ENCODE data around the gene FRMPD1.
"Not testable (repeated sequence)": the region's sequence is repeated elsewhere in the genome, so short reads cannot be mapped to it uniquely, and the experiment has no call there.

FRMPD1 gene

GRCh38 chr9:37729499-37729898, 78.7 kb downstream of the FRMPD1 start:
- no peaks in the 10 kb centered on the region for H3K9me3 Mint-ChIP-seq (ENCODE audit: low read depth)
- H3K27ac Mint-ChIP-seq, result no peak overlapping the region
- H3K27me3 Mint-ChIP-seq, result peaks cover 4% of the 10 kb centered on the region
- no peaks in the 10 kb centered on the region for H3K4me1 Mint-ChIP-seq (ENCODE audit: low read depth)
- H3K4me3 Mint-ChIP-seq, result no peak overlapping the region
- no peaks in the 10 kb centered on the region for H3K36me3 Mint-ChIP-seq

GRCh38 chr9:37730256-37730655, 79.5 kb downstream of the FRMPD1 start:
- Mint-ChIP-seq H3K27me3 (peaks cover 4% of the 10 kb centered on the region), H3K36me3 (no peaks in the 10 kb centered on the region)

GRCh38 chr9:37730839-37731238, 80.1 kb downstream of the FRMPD1 start:
- no peaks in the 10 kb centered on the region for H3K36me3 Mint-ChIP-seq
- no peak overlapping the region for H3K4me3 Mint-ChIP-seq
- no peak overlapping the region for H3K27ac Mint-ChIP-seq
- no peaks in the 10 kb centered on the region for H3K9me3 Mint-ChIP-seq (ENCODE audit: low read depth)
- peaks cover 6% of the 10 kb centered on the region for H3K27me3 Mint-ChIP-seq
- H3K4me1 Mint-ChIP-seq (ENCODE audit: low read depth), result no peaks in the 10 kb centered on the region

More at GRCh38 chr9:37730256-37730655, 79.5 kb downstream of the FRMPD1 start:
- no peak overlapping the region for H3K4me3 Mint-ChIP-seq
- H3K27ac Mint-ChIP-seq, result no peak overlapping the region
- H3K9me3 Mint-ChIP-seq (ENCODE audit: low read depth), result no peaks in the 10 kb centered on the region
- H3K4me1 Mint-ChIP-seq (ENCODE audit: low read depth), result no peaks in the 10 kb centered on the region

- Mint-ChIP-seq H3K4me1 (ENCODE audit: low read depth) (no peaks in the 10 kb centered on the region), H3K27me3 (peaks cover 4% of the 10 kb centered on the region), H3K27ac (no peak overlapping the region), H3K4me3 (no peak overlapping the region), H3K36me3 (no peaks in the 10 kb centered on the region), H3K9me3 (ENCODE audit: low read depth) (no peaks in the 10 kb centered on the region)
These were observed 81.5 kb downstream of the FRMPD1 start for GRCh38 chr9:37732086-37732741.

GRCh38 chr9:37732952-37733351, 82.2 kb downstream of the FRMPD1 start:
- peaks cover 4% of the 10 kb centered on the region for H3K27me3 Mint-ChIP-seq
- no peaks in the 10 kb centered on the region for H3K4me1 Mint-ChIP-seq (ENCODE audit: low read depth)
- H3K4me3 Mint-ChIP-seq, result no peak overlapping the region
- no peak overlapping the region for H3K27ac Mint-ChIP-seq
- no peaks in the 10 kb centered on the region for H3K36me3 Mint-ChIP-seq
- no peaks in the 10 kb centered on the region for H3K9me3 Mint-ChIP-seq (ENCODE audit: low read depth)

- Mint-ChIP-seq H3K9me3 (ENCODE audit: low read depth) (no peaks in the 10 kb centered on the region), H3K27ac (no peak overlapping the region), H3K36me3 (no peaks in the 10 kb centered on the region), H3K4me3 (no peak overlapping the region), H3K4me1 (ENCODE audit: low read depth) (no peaks in the 10 kb centered on the region), H3K27me3 (peaks cover 4% of the 10 kb centered on the region)
These were observed 88.5 kb downstream of the FRMPD1 start for GRCh38 chr9:37739222-37739621.

- H3K27ac Mint-ChIP-seq, result no peak overlapping the region
- no peaks in the 10 kb centered on the region for H3K9me3 Mint-ChIP-seq (ENCODE audit: low read depth)
- H3K27me3 Mint-ChIP-seq, result peaks cover 4% of the 10 kb centered on the region
- H3K4me1 Mint-ChIP-seq (ENCODE audit: low read depth), result no peaks in the 10 kb centered on the region
- no peak overlapping the region for H3K4me3 Mint-ChIP-seq
- no peaks in the 10 kb centered on the region for H3K36me3 Mint-ChIP-seq
These were observed 89.4 kb downstream of the FRMPD1 start for GRCh38 chr9:37740128-37740527.

- H3K36me3 Mint-ChIP-seq, result no peaks in the 10 kb centered on the region
- H3K27me3 Mint-ChIP-seq, result peaks cover 2% of the 10 kb centered on the region
- no peak overlapping the region for H3K4me3 Mint-ChIP-seq
- no peaks in the 10 kb centered on the region for H3K4me1 Mint-ChIP-seq (ENCODE audit: low read depth)
- no peak overlapping the region for H3K27ac Mint-ChIP-seq
- no peaks in the 10 kb centered on the region for H3K9me3 Mint-ChIP-seq (ENCODE audit: low read depth)
These were observed 90.0 kb downstream of the FRMPD1 start for GRCh38 chr9:37740631-37741328.

GRCh38 chr9:37745970-37746369, 95.2 kb downstream of the FRMPD1 start:
- H3K36me3 Mint-ChIP-seq, result no peaks in the 10 kb centered on the region
- H3K27ac Mint-ChIP-seq, result no peak overlapping the region
- H3K4me1 Mint-ChIP-seq (ENCODE audit: low read depth), result no peaks in the 10 kb centered on the region
- no peak overlapping the region for H3K4me3 Mint-ChIP-seq
- no peaks in the 10 kb centered on the region for H3K9me3 Mint-ChIP-seq (ENCODE audit: low read depth)
- H3K27me3 Mint-ChIP-seq, result no peaks in the 10 kb centered on the region

GRCh38 chr9:37746448-37747270, 95.9 kb downstream of the FRMPD1 start:
- Mint-ChIP-seq H3K9me3 (ENCODE audit: low read depth) (no peaks in the 10 kb centered on the region), H3K4me3 (no peak overlapping the region), H3K27me3 (no peaks in the 10 kb centered on the region), H3K4me1 (ENCODE audit: low read depth) (no peaks in the 10 kb centered on the region), H3K36me3 (no peaks in the 10 kb centered on the region), H3K27ac (no peak overlapping the region)

GRCh38 chr9:37747271-37747753, 96.6 kb downstream of the FRMPD1 start:
- Mint-ChIP-seq H3K36me3 (no peaks in the 10 kb centered on the region), H3K9me3 (ENCODE audit: low read depth) (no peaks in the 10 kb centered on the region), H3K4me3 (no peak overlapping the region), H3K4me1 (ENCODE audit: low read depth) (no peaks in the 10 kb centered on the region), H3K27me3 (no peaks in the 10 kb centered on the region), H3K27ac (no peak overlapping the region)

- Mint-ChIP-seq H3K27ac (no peak overlapping the region), H3K27me3 (no peaks in the 10 kb centered on the region), H3K4me3 (no peak overlapping the region), H3K4me1 (ENCODE audit: low read depth) (peaks cover 15% of the 10 kb centered on the region), H3K9me3 (ENCODE audit: low read depth) (no peaks in the 10 kb centered on the region), H3K36me3 (no peaks in the 10 kb centered on the region)
These were observed 98.4 kb downstream of the FRMPD1 start for GRCh38 chr9:37749129-37749528.

- H3K4me1 Mint-ChIP-seq (ENCODE audit: low read depth), result peaks cover 24% of the 10 kb centered on the region
- H3K27me3 Mint-ChIP-seq, result no peaks in the 10 kb centered on the region
- no peaks in the 10 kb centered on the region for H3K36me3 Mint-ChIP-seq
- no peak overlapping the region for H3K4me3 Mint-ChIP-seq
- H3K9me3 Mint-ChIP-seq (ENCODE audit: low read depth), result no peaks in the 10 kb centered on the region
- no peak overlapping the region for H3K27ac Mint-ChIP-seq
These were observed 100.4 kb downstream of the FRMPD1 start for GRCh38 chr9:37751186-37751585.

- not testable (repeated sequence) for H3K36me3 Mint-ChIP-seq; H3K4me3 Mint-ChIP-seq; H3K9me3 Mint-ChIP-seq (ENCODE audit: low read depth); H3K27ac Mint-ChIP-seq; H3K27me3 Mint-ChIP-seq
- H3K4me1 Mint-ChIP-seq (ENCODE audit: low read depth), result peaks cover 24% of the 10 kb centered on the region
These were observed 101.0 kb downstream of the FRMPD1 start for GRCh38 chr9:37751704-37752103.

- not testable (repeated sequence) for H3K27ac Mint-ChIP-seq; H3K9me3 Mint-ChIP-seq (ENCODE audit: low read depth); H3K27me3 Mint-ChIP-seq; H3K36me3 Mint-ChIP-seq
- H3K4me3 Mint-ChIP-seq, result peak overlapping the region; percentile 96
- peaks cover 24% of the 10 kb centered on the region for H3K4me1 Mint-ChIP-seq (ENCODE audit: low read depth)
These were observed 101.4 kb downstream of the FRMPD1 start for GRCh38 chr9:37752112-37752511.
